Measurements from ENCODE around the gene NDUFAF3.
"Not testable (repeated sequence)": the region's sequence is repeated elsewhere in the genome, so short reads cannot be mapped to it uniquely, and the experiment has no call there.

NDUFAF3 gene

DNA sequence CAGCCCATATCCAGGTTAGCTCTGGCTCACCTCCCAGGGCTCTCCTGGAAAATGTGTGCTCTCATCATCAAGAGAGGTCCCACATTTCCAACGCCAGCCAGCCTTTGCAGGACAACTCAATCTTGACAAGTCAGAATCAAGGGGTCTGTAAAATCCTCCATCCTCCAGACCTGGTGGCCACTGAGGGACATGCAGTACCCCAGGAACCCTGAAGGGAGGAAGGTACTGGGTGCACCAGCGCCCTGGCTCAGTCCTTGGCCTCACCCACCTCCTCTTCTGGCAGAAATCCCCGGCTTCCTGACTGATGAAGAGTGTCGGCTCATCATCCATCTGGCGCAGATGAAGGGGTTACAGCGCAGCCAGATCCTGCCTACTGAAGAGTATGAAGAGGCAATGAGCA lies 20.8 kb upstream of the NDUFAF3 start:
- no peak for FAIRE-seq

- FAIRE-seq = no peak
Observed at GRCh38 chr3:49004352-49005302, 17.3 kb upstream of the NDUFAF3 start.

- FAIRE-seq = no peak
Observed at GRCh38 chr3:49005303-49005680, 16.6 kb upstream of the NDUFAF3 start.

- FAIRE-seq = no peak
Observed at GRCh38 chr3:49005998-49006397, 15.9 kb upstream of the NDUFAF3 start.

- FAIRE-seq = no peak
Observed at GRCh38 chr3:49006408-49007067, 15.4 kb upstream of the NDUFAF3 start.

DNA sequence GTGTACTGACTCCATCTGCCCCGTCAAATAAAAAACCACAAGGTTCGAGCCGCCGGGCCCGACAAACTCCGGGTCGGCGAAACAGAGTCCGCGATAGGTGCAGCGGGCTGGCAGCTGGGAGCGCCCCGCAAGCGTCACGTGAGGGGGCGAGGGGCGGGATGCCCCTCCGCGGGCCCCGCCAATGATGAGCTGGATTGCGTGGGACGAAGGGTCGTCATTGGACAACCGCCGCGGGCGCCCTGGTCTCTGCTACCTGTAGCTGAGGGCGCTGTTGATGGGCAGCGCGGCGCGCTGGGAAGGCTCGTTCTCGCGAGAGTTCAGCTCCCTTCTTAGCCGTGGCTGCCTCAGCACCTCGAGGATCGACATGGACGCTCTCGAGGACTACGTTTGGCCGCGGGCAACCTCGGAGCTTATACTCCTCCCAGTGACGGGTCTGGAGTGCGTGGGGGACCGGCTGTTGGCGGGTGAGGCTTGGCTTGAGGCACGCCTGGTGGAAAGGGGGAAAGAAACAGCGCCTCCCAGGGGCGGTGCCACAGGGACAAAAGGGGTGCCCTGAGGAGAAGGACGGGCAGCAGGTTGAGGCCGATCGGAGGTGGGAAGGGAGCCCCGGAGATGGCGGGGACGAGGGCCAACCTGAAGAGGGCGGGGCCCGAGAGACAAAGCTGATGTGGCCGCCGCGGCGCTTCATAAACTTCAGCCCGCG lies 14.7 kb upstream of the NDUFAF3 start, which contains the start of gene WDR6:
Gene WDR6, plus strand, starts transcription at position 324 of the 703 bp plus-strand sequence. Its CDS starts 41 bp downstream, at position 365.
- FAIRE-seq = peak; percentile 89

GRCh38 chr3:49007771-49008528 lies 14.0 kb upstream of the NDUFAF3 start:
- FAIRE-seq = no peak

DNA sequence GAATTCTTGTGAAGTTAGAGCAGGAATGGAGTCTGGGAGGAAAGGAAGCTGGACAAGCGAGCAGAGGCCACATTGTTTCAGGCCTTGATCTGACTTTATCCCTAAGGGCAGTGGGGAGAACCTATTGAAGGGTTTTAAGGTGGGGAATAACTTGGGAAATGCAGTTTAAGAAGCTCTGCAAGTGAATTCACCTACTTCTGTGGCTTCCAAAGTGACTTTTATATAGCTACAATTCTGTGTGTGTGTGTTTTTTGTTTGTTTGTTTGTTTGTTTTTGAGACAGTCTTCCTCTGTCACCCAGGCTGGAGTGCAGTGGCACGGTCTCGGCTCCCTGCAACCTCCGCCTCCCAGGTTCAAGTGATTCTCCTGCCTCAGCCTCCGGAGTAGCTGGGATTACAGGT lies 13.3 kb upstream of the NDUFAF3 start:
- FAIRE-seq = not testable (repeated sequence)

GRCh38 chr3:49009396-49009795 lies 12.5 kb upstream of the NDUFAF3 start:
- FAIRE-seq = no peak

GRCh38 chr3:49012441-49013017 lies 9.4 kb upstream of the NDUFAF3 start:
- no peak for FAIRE-seq

DNA sequence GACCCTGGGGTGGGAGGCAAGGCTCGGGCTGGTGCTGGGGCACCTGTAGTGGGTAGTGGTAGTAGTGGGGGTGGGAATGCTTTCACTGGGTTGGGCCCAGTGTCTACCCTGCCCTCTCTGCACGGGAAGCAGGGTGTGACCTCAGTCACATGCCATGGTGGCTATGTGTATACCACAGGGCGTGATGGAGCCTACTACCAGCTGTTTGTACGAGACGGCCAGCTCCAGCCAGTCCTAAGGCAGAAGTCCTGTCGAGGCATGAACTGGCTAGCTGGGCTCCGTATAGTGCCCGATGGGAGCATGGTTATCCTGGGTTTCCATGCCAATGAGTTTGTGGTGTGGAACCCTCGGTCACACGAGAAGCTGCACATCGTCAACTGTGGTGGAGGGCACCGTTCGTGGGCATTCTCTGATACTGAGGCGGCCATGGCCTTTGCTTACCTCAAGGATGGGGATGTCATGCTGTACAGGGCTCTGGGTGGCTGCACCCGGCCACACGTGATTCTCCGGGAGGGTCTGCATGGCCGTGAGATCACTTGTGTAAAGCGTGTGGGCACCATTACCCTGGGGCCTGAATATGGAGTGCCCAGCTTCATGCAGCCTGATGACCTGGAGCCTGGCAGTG lies 8.7 kb upstream of the NDUFAF3 start:
- no peak for FAIRE-seq

DNA sequence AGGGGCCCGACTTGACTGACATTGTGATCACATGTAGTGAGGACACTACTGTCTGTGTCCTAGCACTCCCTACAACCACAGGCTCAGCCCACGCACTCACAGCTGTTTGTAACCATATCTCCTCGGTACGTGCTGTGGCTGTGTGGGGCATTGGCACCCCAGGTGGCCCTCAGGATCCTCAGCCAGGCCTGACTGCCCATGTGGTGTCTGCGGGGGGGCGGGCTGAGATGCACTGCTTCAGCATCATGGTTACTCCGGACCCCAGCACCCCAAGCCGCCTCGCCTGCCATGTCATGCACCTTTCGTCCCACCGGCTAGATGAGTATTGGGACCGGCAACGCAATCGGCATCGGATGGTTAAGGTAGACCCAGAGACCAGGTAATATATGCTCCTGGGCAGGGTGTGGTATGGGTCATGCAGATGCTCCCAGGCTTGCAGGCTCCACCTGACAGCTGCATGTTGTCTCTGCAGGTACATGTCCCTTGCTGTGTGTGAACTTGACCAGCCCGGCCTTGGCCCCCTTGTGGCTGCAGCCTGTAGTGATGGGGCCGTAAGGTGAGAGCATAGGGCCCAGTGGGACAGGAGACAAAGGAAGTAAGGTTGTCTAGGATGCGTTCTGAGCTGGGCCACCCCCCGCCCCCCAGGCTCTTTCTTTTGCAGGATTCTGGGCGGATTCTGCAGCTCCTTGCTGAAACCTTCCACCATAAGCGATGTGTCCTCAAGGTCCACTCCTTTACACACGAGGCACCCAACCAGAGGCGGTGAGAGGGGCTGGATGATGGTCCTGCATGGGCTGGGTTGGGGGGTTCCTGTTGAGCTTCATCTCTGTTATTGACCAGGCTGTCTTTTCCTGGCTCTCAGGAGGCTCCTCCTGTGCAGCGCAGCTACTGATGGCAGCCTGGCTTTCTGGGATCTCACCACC lies 7.9 kb upstream of the NDUFAF3 start:
- FAIRE-seq = no peak

GRCh38 chr3:49015072-49015471 lies 6.8 kb upstream of the NDUFAF3 start:
- FAIRE-seq = no peak

- no peak for FAIRE-seq
Observed at GRCh38 chr3:49015765-49016164, 6.2 kb upstream of the NDUFAF3 start.

DNA sequence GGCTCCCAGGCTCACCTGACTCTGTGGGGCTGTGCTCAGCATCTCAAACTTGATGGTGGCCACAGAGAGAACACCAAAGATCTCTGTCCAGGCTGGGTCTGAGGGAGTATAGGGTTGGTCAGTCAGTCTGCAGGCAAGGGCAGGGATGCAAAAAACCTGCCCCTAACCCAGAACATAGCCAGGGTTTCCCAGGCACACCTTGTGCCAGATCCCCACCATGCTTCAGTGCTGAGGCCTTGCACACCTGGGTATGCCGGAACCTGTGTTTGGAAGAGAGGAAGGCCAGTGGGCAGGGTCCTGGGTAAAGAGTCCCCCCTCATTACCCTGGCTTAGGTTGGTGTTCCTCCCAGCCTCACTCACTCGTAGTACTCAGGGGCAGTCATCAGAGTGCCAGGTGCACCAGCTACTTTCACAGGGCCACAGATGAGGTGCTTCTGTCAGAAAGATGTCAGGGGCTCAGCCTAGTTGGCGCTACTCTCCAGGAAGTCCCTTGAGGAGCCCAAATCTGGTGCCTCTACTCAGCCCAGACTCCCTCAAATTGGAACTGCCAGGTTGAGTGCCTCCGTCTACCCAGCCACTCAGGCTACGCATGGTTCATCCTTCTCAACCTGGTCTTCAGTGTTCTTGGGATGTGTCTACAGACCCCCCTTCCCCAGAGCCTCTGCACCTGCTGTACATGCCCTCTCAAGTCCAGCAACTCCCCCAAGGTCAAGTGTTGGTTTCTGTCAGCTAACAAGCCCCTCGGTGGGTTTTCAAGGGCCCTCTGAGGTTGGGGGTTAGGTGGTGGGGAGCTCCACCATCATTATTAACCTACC lies 5.3 kb upstream of the NDUFAF3 start:
- no peak for FAIRE-seq

GRCh38 chr3:49017229-49017970 lies 4.5 kb upstream of the NDUFAF3 start:
- no peak for FAIRE-seq

DNA sequence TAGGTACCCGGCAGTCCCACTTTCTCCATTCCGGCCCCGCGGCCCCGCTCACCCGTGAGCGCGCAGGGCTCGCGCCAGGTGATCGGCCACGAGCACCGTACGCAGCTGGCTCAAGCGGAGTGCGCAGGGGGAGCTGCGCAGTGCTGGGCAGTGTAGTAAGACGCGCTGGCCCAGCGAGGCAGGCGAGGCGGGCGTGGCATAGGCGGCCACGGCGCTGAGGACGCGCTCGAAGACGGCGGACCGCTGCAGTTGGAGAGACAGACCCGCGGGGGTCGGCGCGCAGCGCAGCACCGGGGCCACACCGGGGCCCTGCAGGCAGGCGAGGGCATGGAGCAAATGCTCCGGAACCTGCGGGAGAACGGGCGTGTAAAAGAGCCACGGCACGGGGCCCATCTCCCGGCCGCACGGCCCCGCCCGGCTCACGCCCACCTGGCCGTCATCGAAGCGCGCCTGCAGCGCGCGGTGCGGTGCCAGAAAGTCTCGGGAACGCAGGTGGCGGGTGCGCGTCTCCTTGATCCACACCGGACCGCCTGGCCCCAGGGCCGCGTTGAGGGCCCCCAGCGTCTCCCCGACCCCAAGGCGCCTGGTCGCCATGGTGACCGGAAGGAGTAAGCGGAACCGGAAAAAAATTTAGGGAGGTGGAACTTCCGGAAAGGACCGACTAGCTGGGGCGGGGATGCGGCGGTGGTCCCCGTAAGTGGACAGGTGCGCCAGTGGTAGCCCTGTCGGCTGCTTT lies 3.8 kb upstream of the NDUFAF3 start, which contains the start of gene DALRD3:
Gene DALRD3, minus strand, starts transcription at position 610 of the 736 bp plus-strand sequence. Its CDS starts 16 bp downstream, at position 594.
- no peak for FAIRE-seq

- FAIRE-seq = no peak
Observed at GRCh38 chr3:49018707-49019006, 3.3 kb upstream of the NDUFAF3 start.

All from islet of Langerhans (tissue), 1 donor.